Activated T-cell treated with anti-CD3 and anti-CD28 coated beads, Interleukin-2, amount 50 U/mL, for 72 hours (primary cell): ENCODE measurements around the gene PRKG1. TPM values are rescaled to one million over a fixed set of nuclear protein-coding genes. Genes with fewer than 3 reads are reported as not detected.
"Not testable (repeated sequence)": the region's sequence is repeated elsewhere in the genome, so short reads cannot be mapped to it uniquely, and the experiment has no call there.

Source experiments
- ATAC-seq, 2 donors: fragments of 150-1000 bp; cut with Tn5 transposase; replicated peaks in 1 of 2; 2 replicates each; pipeline ENCODE4 v1.10.0; 2021; ENCODE audit warnings: moderate library complexity in 2 of 2, mild to moderate bottlenecking in 1 of 2
- DNase-seq, 2 donors: peaks; one replicate each; pipeline ENCODE4 v3.0.0; 2021 to 2022; ENCODE audit warnings: mixed read lengths in 1 of 2
- H3K27ac Mint-ChIP-seq: one replicate; pipeline ENCODE4 v1.8.0; 2022; ENCODE audit warnings: mild to moderate bottlenecking, moderate library complexity, mixed read lengths
- H3K27me3 Mint-ChIP-seq: one replicate; pipeline ENCODE4 v1.8.0; 2022; ENCODE audit warnings: low read depth, mixed read lengths
- H3K36me3 Mint-ChIP-seq, 2 donors: one replicate each; pipeline ENCODE4 v1.8.0; 2022; ENCODE audit warnings: mixed read lengths in 2 of 2, mild to moderate bottlenecking in 1 of 2; ENCODE audit not compliant: insufficient read depth in 2 of 2
- H3K4me1 Mint-ChIP-seq: one replicate; pipeline ENCODE4 v1.8.0; 2022; ENCODE audit warnings: low read depth, mixed read lengths
- H3K4me3 Mint-ChIP-seq, 2 donors: one replicate each; pipeline ENCODE4 v1.8.0; 2022; ENCODE audit warnings: mild to moderate bottlenecking in 2 of 2, mixed read lengths in 2 of 2, moderate library complexity in 2 of 2
- H3K9me3 Mint-ChIP-seq, 2 donors: one replicate each; pipeline ENCODE4 v1.8.0; 2022; ENCODE audit warnings: mixed read lengths in 2 of 2
- total RNA-seq, 2 donors: library from RNA; stranded (reverse); gene quantifications; one replicate each; pipeline ENCODE4 v1.2.3, GENCODE V29; 2022

Gene PRKG1
- total RNA-seq, 2 donors from 2014 or later, result not detected

- Mint-ChIP-seq H3K4me1 (no peaks in the 10 kb centered on the region), H3K4me3 (no peak overlapping the region), H3K9me3 (peaks cover 0 to 3% of the 10 kb centered on the region in 2 donors), H3K36me3 (peaks cover 0 to 1% of the 10 kb centered on the region in 2 donors), H3K27ac (no peak overlapping the region), H3K27me3 (no peaks in the 10 kb centered on the region)
- DNase-seq (no peak), ATAC-seq (no peak)
These were observed 251.4 kb downstream of the PRKG1 start for GRCh38 chr10:51325649-51326048.

DNA sequence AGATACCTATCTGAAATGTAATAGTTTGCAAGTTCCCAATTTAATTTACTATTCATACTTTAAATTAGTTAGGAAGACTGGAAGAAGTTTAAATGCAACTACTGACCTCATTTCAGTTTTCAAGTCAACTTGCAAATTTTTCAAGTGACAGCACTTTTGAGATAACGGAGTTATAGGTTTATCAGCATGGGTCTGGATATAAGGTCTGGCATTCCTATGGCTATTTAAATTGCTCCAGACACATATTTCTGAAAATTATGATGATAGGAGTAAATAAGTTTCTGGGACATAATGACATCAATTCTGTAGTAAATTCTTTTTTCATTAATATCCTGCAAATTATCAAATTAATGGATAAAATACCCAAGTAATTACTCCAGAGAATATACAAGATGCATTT lies 251.9 kb downstream of the PRKG1 start:
- no peak overlapping the region for H3K4me3 Mint-ChIP-seq
- DNase-seq (no peak), ATAC-seq (no peak)
- peaks cover 0 to 1% of the 10 kb centered on the region in 2 donors for H3K36me3 Mint-ChIP-seq
- no peaks in the 10 kb centered on the region for H3K27me3 Mint-ChIP-seq
- H3K27ac Mint-ChIP-seq, result no peak overlapping the region
- no peaks in the 10 kb centered on the region for H3K4me1 Mint-ChIP-seq
- peaks cover 0 to 3% of the 10 kb centered on the region in 2 donors for H3K9me3 Mint-ChIP-seq

DNA sequence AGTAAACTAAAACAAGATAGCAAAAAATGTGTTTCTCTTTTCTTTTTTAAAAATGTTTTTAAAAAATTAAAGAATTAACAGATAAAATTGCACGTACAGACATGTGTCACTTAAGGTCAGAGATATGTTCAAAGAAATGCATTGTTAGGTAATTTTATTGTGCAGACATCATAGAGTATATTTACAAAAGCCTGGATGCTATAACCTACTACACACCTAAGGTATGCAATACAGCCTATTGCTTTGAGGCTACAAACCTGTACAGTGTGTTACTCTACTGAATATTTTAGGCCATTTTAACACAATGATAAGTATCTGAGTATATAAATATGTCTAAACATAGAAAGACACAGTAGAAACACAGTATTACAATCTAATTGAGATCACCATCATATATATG lies 253.1 kb downstream of the PRKG1 start:
- DNase-seq (no peak), ATAC-seq (no peak)
- Mint-ChIP-seq H3K4me1 (no peaks in the 10 kb centered on the region), H3K27me3 (no peaks in the 10 kb centered on the region), H3K27ac (no peak overlapping the region), H3K9me3 (peaks cover 0 to 3% of the 10 kb centered on the region in 2 donors), H3K36me3 (peaks cover 0 to 1% of the 10 kb centered on the region in 2 donors), H3K4me3 (no peak overlapping the region)

GRCh38 chr10:51340366-51340765 lies 266.1 kb downstream of the PRKG1 start:
- H3K27me3 Mint-ChIP-seq, result no peaks in the 10 kb centered on the region
- H3K27ac Mint-ChIP-seq, result no peak overlapping the region
- H3K4me1 Mint-ChIP-seq, result no peaks in the 10 kb centered on the region
- H3K4me3 Mint-ChIP-seq, result no peak overlapping the region
- DNase-seq (no peak), ATAC-seq (no peak)
- no peaks in the 10 kb centered on the region for H3K36me3 Mint-ChIP-seq
- peaks cover 0 to 3% of the 10 kb centered on the region in 2 donors for H3K9me3 Mint-ChIP-seq

- ATAC-seq (no peak), DNase-seq (no peak)
- no peak overlapping the region for H3K27ac Mint-ChIP-seq
- no peaks in the 10 kb centered on the region for H3K36me3 Mint-ChIP-seq
- H3K9me3 Mint-ChIP-seq, result peaks cover 0 to 3% of the 10 kb centered on the region in 2 donors
- no peak overlapping the region for H3K4me3 Mint-ChIP-seq
- H3K4me1 Mint-ChIP-seq, result no peaks in the 10 kb centered on the region
- no peaks in the 10 kb centered on the region for H3K27me3 Mint-ChIP-seq
These were observed 266.7 kb downstream of the PRKG1 start for GRCh38 chr10:51340845-51341610.

- H3K27ac Mint-ChIP-seq, ATAC-seq, H3K9me3 Mint-ChIP-seq, H3K4me1 Mint-ChIP-seq, H3K36me3 Mint-ChIP-seq, H3K27me3 Mint-ChIP-seq, H3K4me3 Mint-ChIP-seq, DNase-seq: not testable (repeated sequence)
These were observed 267.5 kb downstream of the PRKG1 start for GRCh38 chr10:51341745-51342144.

- DNase-seq (no peak), ATAC-seq (no peak)
- H3K36me3 Mint-ChIP-seq, result no peaks in the 10 kb centered on the region
- H3K9me3 Mint-ChIP-seq, result peaks cover 0 to 3% of the 10 kb centered on the region in 2 donors
- H3K4me3 Mint-ChIP-seq, result no peak overlapping the region
- H3K27ac Mint-ChIP-seq, result no peak overlapping the region
- no peaks in the 10 kb centered on the region for H3K27me3 Mint-ChIP-seq
- H3K4me1 Mint-ChIP-seq, result no peaks in the 10 kb centered on the region
These were observed 268.1 kb downstream of the PRKG1 start for GRCh38 chr10:51342381-51342780.

DNA sequence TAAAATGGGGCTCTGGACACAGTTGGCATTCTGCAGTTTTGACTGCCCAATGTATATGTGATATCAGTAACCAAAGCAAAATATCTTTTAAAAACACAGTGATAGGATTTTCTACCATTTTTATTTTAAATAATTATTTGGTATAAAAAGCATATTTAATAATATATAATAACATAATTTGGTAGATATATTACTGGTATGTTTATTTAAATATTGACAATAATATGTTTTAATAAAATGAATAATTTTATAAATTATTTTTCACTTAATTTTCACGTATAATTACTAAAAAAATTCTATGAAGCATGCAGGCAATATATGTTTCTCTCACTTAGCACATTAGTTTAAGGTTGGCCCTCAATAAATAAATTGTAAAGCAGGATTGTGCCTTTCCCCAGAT lies 269.1 kb downstream of the PRKG1 start:
- DNase-seq (no peak), ATAC-seq (no peak)
- H3K27me3 Mint-ChIP-seq, result no peaks in the 10 kb centered on the region
- no peak overlapping the region for H3K27ac Mint-ChIP-seq
- no peaks in the 10 kb centered on the region for H3K36me3 Mint-ChIP-seq
- H3K9me3 Mint-ChIP-seq, result peaks cover 0 to 3% of the 10 kb centered on the region in 2 donors
- no peaks in the 10 kb centered on the region for H3K4me1 Mint-ChIP-seq
- no peak overlapping the region for H3K4me3 Mint-ChIP-seq

GRCh38 chr10:51344371-51344770 lies 270.1 kb downstream of the PRKG1 start:
- no peak overlapping the region for H3K4me3 Mint-ChIP-seq
- DNase-seq, result no peak
- no peaks in the 10 kb centered on the region for H3K36me3 Mint-ChIP-seq
- H3K4me1 Mint-ChIP-seq, result no peaks in the 10 kb centered on the region
- H3K9me3 Mint-ChIP-seq, result peaks cover 0 to 6% of the 10 kb centered on the region in 2 donors
- H3K27me3 Mint-ChIP-seq, result no peaks in the 10 kb centered on the region
- no peak for ATAC-seq
- H3K27ac Mint-ChIP-seq, result no peak overlapping the region

GRCh38 chr10:51348622-51349021 lies 274.3 kb downstream of the PRKG1 start:
- ATAC-seq (no peak), DNase-seq (no peak)
- Mint-ChIP-seq H3K27me3 (no peaks in the 10 kb centered on the region), H3K36me3 (no peaks in the 10 kb centered on the region), H3K4me1 (no peaks in the 10 kb centered on the region), H3K27ac (no peak overlapping the region), H3K4me3 (no peak overlapping the region), H3K9me3 (peaks cover 5 to 7% of the 10 kb centered on the region in 2 donors)

- Mint-ChIP-seq H3K4me1 (no peaks in the 10 kb centered on the region), H3K9me3 (peaks cover 2% of the 10 kb centered on the region in 2 donors), H3K36me3 (no peaks in the 10 kb centered on the region), H3K27me3 (no peaks in the 10 kb centered on the region), H3K4me3 (no peak overlapping the region), H3K27ac (no peak overlapping the region)
- ATAC-seq (no peak), DNase-seq (no peak)
These were observed 282.9 kb downstream of the PRKG1 start for GRCh38 chr10:51357170-51357569.

DNA sequence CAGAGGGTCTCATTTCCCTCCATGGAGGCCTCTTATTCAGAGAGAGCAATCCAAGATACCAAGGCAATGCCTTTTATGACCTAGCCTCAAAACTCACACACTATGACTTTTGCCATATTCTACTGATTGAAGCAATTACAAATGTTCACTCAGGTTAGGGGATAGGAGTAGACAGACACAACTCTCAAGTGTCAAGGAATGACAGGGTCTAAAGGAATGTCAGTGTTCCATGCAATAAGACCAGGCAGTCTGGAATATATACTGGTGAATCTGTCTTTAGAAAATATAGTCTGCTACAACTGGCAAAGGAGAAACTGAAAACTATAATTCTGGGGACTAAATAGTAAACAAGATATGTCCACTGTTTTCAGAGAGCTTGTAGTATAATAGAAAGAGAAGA lies 283.9 kb downstream of the PRKG1 start:
- ATAC-seq (no peak), DNase-seq (no peak)
- Mint-ChIP-seq H3K36me3 (no peaks in the 10 kb centered on the region), H3K9me3 (no peaks in the 10 kb centered on the region), H3K4me1 (no peaks in the 10 kb centered on the region), H3K27me3 (no peaks in the 10 kb centered on the region), H3K4me3 (no peak overlapping the region), H3K27ac (no peak overlapping the region)

DNA sequence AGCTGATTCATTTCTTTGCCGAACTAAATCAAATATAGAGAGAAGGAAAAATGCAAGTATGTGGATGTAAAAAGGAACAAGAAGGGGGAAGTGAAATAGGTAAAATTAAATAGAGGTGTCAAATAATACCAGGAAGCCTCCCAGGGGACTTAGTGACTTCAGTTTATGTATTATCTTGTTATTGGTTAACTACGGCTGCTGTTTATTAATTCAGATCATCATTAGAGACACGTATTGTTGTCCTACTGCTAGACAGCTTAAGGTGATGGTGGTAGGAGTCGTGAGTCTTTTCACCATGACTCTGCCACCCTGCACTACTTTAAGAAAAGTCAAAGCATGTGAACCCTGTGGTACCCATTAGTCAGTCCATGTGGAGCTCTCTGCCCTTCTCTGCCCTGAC lies 289.1 kb downstream of the PRKG1 start:
- Mint-ChIP-seq H3K27me3 (peaks cover 1% of the 10 kb centered on the region), H3K27ac (no peak overlapping the region), H3K36me3 (no peaks in the 10 kb centered on the region), H3K9me3 (no peaks in the 10 kb centered on the region), H3K4me3 (no peak overlapping the region), H3K4me1 (no peaks in the 10 kb centered on the region)
- no peak for DNase-seq
- no peak for ATAC-seq

- Mint-ChIP-seq H3K27me3 (peaks cover 4% of the 10 kb centered on the region), H3K4me3 (no peak overlapping the region), H3K4me1 (no peaks in the 10 kb centered on the region)
These were observed 290.4 kb downstream of the PRKG1 start for GRCh38 chr10:51364674-51365073.

More at GRCh38 chr10:51364674-51365073, 290.4 kb downstream of the PRKG1 start:
- DNase-seq (no peak), ATAC-seq (no peak)
- Mint-ChIP-seq H3K27ac (no peak overlapping the region), H3K36me3 (no peaks in the 10 kb centered on the region), H3K9me3 (no peaks in the 10 kb centered on the region)
